ENCODE results near the gene GPRASP1. TPM values are rescaled to one million over a fixed set of nuclear protein-coding genes. Genes with fewer than 3 reads are reported as not detected.

GPRASP1 gene
- total and polyA plus RNA-seq, 2 of the 13 experiments (the other 11 are each of a cell fraction or from before 2014, with no cell fraction given), result 0.38 to 1.4 TPM

DNA sequence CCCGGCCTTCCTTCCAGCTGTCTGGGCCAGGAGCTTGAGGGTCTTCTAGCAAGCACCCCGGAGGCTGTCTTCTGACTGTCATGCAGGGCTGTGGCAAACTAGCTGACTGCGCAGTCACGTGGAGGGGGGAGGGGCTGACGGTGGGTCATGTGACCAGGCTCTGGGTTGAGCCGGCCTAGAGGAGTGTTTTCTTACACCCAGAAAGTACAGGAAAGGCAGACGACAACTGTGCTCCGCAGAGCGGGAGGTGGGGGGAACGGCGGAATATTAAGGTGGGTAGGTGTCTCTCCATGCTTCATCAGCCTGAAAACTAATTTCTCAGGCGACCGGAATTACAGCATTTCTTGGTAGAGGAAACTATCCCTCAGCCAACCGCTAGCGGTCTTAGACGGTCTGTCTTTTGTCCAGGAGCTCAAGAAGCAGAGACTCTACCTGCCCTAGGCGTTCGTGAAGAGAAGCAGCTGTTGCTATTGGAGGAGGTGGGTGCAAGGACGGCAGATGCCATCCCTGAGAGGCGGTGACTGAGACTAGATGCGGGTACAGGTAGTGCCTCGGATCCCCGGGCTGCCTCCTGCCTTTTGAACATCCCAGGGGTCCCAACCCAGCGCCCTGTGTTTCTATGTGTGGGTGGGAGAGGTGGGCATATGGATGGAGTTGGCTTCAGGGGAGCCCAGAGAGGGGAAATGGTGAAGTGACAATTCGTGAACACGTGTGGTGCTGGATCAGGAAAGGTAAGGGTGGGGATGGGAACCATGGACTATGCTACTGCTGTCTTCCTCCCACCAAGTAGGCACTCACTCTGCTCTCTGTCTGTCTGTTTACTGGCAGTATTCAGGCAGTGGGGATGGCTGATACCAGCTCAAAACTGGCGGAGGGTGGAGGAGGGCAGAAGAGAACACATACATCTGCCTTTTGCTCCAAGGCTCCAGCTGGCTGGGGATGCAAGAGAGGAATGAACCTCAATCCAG is 8.8 kb downstream of the GPRASP1 start (continued):
- TF ChIP-seq MTF1 (CRISPR knock-in tag; IDR thresholded peaks at IDR 0.05) (no peak), ZNF431 (CRISPR knock-in tag; IDR thresholded peaks at IDR 0.05; ENCODE audit: borderline replicate concordance, low read depth) (no peak), ARNTL (CRISPR knock-in tag; IDR thresholded peaks at IDR 0.05) (peak; percentile 65; the same call in 1 of the 2 replicates), NAIF1 (CRISPR knock-in tag; IDR thresholded peaks at IDR 0.05; ENCODE audit: borderline replicate concordance) (no peak), MXD4 (CRISPR knock-in tag; IDR thresholded peaks at IDR 0.05) (peak; percentile 75; the same call in 1 of the 2 replicates), ZNF30 (CRISPR knock-in tag; IDR thresholded peaks at IDR 0.05) (no peak), SP5 (CRISPR knock-in tag; IDR thresholded peaks at IDR 0.05; ENCODE audit: borderline replicate concordance, low read depth) (0 out of 2 replicates have a peak, but pooled peaks have one; percentile 22), MEIS1 (CRISPR knock-in tag; IDR thresholded peaks at IDR 0.05; ENCODE audit: borderline replicate concordance) (no peak), ZNF776 (CRISPR knock-in tag; IDR thresholded peaks at IDR 0.05) (no peak)
- TF ChIP-seq, protein P1, sequence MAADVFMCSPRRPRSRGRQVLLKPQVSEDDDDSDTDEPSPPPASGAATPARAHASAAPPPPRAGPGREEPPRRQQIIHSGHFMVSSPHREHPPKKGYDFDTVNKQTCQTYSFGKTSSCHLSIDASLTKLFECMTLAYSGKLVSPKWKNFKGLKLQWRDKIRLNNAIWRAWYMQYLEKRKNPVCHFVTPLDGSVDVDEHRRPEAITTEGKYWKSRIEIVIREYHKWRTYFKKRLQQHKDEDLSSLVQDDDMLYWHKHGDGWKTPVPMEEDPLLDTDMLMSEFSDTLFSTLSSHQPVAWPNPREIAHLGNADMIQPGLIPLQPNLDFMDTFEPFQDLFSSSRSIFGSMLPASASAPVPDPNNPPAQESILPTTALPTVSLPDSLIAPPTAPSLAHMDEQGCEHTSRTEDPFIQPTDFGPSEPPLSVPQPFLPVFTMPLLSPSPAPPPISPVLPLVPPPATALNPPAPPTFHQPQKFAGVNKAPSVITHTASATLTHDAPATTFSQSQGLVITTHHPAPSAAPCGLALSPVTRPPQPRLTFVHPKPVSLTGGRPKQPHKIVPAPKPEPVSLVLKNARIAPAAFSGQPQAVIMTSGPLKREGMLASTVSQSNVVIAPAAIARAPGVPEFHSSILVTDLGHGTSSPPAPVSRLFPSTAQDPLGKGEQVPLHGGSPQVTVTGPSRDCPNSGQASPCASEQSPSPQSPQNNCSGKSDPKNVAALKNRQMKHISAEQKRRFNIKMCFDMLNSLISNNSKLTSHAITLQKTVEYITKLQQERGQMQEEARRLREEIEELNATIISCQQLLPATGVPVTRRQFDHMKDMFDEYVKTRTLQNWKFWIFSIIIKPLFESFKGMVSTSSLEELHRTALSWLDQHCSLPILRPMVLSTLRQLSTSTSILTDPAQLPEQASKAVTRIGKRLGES (CRISPR knock-in tag; IDR thresholded peaks at IDR 0.05; ENCODE audit: borderline replicate concordance), result no peak
- TF ChIP-seq, protein P2, sequence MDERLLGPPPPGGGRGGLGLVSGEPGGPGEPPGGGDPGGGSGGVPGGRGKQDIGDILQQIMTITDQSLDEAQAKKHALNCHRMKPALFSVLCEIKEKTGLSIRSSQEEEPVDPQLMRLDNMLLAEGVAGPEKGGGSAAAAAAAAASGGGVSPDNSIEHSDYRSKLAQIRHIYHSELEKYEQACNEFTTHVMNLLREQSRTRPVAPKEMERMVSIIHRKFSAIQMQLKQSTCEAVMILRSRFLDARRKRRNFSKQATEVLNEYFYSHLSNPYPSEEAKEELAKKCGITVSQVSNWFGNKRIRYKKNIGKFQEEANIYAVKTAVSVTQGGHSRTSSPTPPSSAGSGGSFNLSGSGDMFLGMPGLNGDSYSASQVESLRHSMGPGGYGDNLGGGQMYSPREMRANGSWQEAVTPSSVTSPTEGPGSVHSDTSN (CRISPR knock-in tag; IDR thresholded peaks at IDR 0.05), result no peak
- TF ChIP-seq, protein P3, sequence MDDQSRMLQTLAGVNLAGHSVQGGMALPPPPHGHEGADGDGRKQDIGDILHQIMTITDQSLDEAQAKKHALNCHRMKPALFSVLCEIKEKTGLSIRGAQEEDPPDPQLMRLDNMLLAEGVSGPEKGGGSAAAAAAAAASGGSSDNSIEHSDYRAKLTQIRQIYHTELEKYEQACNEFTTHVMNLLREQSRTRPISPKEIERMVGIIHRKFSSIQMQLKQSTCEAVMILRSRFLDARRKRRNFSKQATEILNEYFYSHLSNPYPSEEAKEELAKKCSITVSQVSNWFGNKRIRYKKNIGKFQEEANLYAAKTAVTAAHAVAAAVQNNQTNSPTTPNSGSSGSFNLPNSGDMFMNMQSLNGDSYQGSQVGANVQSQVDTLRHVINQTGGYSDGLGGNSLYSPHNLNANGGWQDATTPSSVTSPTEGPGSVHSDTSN (CRISPR knock-in tag; IDR thresholded peaks at IDR 0.05; ENCODE audit: borderline replicate concordance), result no peak
- TF ChIP-seq, protein P4, sequence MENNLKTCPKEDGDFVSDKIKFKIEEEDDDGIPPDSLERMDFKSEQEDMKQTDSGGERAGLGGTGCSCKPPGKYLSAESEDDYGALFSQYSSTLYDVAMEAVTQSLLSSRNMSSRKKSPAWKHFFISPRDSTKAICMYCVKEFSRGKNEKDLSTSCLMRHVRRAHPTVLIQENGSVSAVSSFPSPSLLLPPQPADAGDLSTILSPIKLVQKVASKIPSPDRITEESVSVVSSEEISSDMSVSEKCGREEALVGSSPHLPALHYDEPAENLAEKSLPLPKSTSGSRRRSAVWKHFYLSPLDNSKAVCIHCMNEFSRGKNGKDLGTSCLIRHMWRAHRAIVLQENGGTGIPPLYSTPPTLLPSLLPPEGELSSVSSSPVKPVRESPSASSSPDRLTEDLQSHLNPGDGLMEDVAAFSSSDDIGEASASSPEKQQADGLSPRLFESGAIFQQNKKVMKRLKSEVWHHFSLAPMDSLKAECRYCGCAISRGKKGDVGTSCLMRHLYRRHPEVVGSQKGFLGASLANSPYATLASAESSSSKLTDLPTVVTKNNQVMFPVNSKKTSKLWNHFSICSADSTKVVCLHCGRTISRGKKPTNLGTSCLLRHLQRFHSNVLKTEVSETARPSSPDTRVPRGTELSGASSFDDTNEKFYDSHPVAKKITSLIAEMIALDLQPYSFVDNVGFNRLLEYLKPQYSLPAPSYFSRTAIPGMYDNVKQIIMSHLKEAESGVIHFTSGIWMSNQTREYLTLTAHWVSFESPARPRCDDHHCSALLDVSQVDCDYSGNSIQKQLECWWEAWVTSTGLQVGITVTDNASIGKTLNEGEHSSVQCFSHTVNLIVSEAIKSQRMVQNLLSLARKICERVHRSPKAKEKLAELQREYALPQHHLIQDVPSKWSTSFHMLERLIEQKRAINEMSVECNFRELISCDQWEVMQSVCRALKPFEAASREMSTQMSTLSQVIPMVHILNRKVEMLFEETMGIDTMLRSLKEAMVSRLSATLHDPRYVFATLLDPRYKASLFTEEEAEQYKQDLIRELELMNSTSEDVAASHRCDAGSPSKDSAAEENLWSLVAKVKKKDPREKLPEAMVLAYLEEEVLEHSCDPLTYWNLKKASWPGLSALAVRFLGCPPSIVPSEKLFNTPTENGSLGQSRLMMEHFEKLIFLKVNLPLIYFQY (CRISPR knock-in tag; IDR thresholded peaks at IDR 0.05; ENCODE audit: borderline replicate concordance), result no peak
- TF ChIP-seq, protein P5, sequence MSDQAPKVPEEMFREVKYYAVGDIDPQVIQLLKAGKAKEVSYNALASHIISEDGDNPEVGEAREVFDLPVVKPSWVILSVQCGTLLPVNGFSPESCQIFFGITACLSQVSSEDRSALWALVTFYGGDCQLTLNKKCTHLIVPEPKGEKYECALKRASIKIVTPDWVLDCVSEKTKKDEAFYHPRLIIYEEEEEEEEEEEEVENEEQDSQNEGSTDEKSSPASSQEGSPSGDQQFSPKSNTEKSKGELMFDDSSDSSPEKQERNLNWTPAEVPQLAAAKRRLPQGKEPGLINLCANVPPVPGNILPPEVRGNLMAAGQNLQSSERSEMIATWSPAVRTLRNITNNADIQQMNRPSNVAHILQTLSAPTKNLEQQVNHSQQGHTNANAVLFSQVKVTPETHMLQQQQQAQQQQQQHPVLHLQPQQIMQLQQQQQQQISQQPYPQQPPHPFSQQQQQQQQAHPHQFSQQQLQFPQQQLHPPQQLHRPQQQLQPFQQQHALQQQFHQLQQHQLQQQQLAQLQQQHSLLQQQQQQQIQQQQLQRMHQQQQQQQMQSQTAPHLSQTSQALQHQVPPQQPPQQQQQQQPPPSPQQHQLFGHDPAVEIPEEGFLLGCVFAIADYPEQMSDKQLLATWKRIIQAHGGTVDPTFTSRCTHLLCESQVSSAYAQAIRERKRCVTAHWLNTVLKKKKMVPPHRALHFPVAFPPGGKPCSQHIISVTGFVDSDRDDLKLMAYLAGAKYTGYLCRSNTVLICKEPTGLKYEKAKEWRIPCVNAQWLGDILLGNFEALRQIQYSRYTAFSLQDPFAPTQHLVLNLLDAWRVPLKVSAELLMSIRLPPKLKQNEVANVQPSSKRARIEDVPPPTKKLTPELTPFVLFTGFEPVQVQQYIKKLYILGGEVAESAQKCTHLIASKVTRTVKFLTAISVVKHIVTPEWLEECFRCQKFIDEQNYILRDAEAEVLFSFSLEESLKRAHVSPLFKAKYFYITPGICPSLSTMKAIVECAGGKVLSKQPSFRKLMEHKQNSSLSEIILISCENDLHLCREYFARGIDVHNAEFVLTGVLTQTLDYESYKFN (CRISPR knock-in tag; conservative IDR thresholded peaks at IDR 0.05), result no peak
